Right atrium auricular region (tissue), 2 donors: ENCODE measurements around the gene HMGCS2. TPM values are rescaled to one million over a fixed set of nuclear protein-coding genes. Genes with fewer than 3 reads are reported as not detected.

Source experiments
- DNase-seq: peaks from one replicate; pipeline ENCODE4 v3.0.0-alpha.2; 2019; ENCODE audit warnings: low spot score
- H3K27ac ChIP-seq, 2 donors: fragments of 200-600 bp; sonication (generic); 1 replicate in 1 of 2; 2 replicates in 1 of 2; pipeline ENCODE4 v1.5.1; 2016 to 2019
- H3K27me3 ChIP-seq, 2 donors: fragments of 200-600 bp; sonication (generic); one replicate each; pipeline versions ENCODE4 v1.5.1 to v1.6.0; 2017 to 2019
- H3K36me3 ChIP-seq: fragments of 200-600 bp; sonication (generic); one replicate; pipeline ENCODE4 v1.5.1; 2016
- H3K4me1 ChIP-seq, 2 donors: fragments of 200-600 bp; sonication (generic); one replicate each; pipeline versions ENCODE4 v1.5.1 to v1.6.0; 2017 to 2019
- H3K4me3 ChIP-seq, 2 donors: fragments of 200-600 bp; sonication (generic); 1 replicate in 1 of 2; 2 replicates in 1 of 2; pipeline ENCODE4 v1.5.1; 2017 to 2019; ENCODE audit warnings: mild to moderate bottlenecking in 1 of 2, moderate library complexity in 1 of 2
- H3K9me3 ChIP-seq, 2 donors: fragments of 200-600 bp; sonication (generic); one replicate each; pipeline ENCODE4 v1.5.1; 2019
- total RNA-seq, 2 donors: library from RNA; depleted of rRNA; stranded (reverse); fragments of >200 nt; gene quantifications; one replicate each; pipeline ENCODE4 v1.1.0, GENCODE V29; 2016
- TF ChIP-seq, protein P1 (sequence below), 2 donors: fragments of 200-600 bp; sonication (generic); IDR thresholded peaks; one replicate each; pipeline ENCODE4 v1.5.1; 2019; ENCODE audit warnings: antibody characterized with exemption in 2 of 2

The HMGCS2 gene
- total RNA-seq, 2 donors from 2014 or later: 12.4 to 43.8 TPM

DNA sequence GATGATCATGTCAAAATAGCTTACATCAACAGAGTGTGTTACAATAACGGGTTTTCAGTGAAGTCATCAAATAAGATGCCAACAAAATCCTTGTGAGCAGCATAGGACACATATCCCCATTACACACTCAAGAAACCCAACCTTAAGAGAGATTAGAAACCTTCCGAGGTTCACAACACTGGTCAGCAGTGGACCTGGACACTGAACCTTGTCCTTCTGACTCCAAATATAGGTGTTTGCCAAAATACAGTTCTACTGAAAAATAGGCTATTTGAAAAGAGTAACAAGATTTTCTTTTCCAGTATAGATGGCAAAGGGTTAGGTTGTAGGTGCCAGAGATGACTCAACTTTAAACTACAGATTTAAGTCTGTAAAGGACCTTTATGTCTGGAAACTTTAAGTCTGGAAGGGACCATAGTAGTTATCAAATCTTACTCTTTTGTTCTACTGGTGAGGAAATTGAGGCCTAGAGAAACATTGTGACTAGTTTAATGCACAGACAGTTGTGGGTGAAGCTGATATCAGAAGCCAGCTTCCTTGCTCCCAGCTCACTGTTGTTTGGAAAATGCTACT, 43.4 kb upstream of the HMGCS2 start:
- TF ChIP-seq, protein P1, sequence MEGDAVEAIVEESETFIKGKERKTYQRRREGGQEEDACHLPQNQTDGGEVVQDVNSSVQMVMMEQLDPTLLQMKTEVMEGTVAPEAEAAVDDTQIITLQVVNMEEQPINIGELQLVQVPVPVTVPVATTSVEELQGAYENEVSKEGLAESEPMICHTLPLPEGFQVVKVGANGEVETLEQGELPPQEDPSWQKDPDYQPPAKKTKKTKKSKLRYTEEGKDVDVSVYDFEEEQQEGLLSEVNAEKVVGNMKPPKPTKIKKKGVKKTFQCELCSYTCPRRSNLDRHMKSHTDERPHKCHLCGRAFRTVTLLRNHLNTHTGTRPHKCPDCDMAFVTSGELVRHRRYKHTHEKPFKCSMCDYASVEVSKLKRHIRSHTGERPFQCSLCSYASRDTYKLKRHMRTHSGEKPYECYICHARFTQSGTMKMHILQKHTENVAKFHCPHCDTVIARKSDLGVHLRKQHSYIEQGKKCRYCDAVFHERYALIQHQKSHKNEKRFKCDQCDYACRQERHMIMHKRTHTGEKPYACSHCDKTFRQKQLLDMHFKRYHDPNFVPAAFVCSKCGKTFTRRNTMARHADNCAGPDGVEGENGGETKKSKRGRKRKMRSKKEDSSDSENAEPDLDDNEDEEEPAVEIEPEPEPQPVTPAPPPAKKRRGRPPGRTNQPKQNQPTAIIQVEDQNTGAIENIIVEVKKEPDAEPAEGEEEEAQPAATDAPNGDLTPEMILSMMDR (IDR thresholded peaks at IDR 0.05): no peak
- Histone ChIP-seq H3K27ac (no peak overlapping the region), H3K36me3 (no peaks in the 10 kb centered on the region), H3K4me3 (no peak overlapping the region), H3K4me1 (no peaks in the 10 kb centered on the region), H3K9me3 (no peaks in the 10 kb centered on the region), H3K27me3 (no peaks in the 10 kb centered on the region)
- no peak for DNase-seq

DNA sequence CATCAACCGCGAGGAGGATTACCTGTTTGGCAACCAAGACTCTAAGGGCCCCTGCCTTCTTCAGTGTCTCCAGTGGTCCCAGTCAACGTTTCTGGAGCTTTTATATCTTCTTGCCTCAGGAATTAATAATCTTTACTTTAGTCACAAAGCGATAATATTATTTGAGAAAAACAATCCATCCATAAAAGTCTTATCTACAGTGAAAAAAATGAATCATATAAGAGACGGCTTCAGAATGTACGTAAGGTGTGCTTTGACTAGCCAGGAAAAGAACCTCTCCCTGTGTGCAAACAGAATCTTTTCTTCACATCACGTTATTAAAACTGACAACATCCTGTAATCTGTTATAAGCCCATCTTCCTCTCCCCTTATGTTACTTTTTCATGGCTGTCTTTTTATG, 42.7 kb upstream of the HMGCS2 start, which contains the start of gene REG4:
Gene REG4 (minus strand): TSS at position 74 of the 400 bp plus-strand sequence. CDS start 2,691 bp downstream, outside the sequence.
- Histone ChIP-seq H3K27me3 (no peaks in the 10 kb centered on the region), H3K4me1 (no peaks in the 10 kb centered on the region), H3K27ac (no peak within 1 kb of the TSS), H3K4me3 (no peak within 1 kb of the TSS), H3K9me3 (no peaks in the 10 kb centered on the region), H3K36me3 (no peaks in the 10 kb centered on the region)
- TF ChIP-seq, protein P1 (IDR thresholded peaks at IDR 0.05): no peak
- DNase-seq: no peak

DNA sequence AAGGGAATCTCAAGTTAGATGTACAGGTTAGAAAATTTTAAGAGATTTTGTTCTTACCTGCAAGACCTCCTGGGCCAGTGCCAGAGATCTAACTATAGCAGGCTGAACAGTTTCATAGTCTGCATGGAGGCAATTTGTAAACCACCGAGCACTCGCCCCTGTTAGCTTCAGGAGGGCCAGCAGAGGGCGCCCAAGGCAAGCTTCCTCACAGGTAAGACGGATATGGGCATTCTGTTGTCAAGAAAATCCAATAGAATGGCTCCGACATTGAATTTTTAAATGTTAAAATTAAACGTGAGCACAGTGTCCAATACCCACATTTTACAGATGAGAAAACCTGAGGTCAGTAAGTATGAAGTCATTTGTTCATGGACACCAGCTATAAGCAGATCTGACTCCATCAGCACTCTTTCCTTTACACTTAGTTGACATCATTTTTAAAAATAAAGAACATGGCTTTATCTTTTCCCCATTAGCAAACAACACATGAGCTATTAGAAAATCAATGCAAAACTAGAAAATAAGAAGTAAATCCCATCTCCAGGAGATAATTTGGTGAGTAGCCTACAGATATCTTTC, 40.4 kb upstream of the HMGCS2 start:
- no peak overlapping the region for H3K27ac ChIP-seq

DNA sequence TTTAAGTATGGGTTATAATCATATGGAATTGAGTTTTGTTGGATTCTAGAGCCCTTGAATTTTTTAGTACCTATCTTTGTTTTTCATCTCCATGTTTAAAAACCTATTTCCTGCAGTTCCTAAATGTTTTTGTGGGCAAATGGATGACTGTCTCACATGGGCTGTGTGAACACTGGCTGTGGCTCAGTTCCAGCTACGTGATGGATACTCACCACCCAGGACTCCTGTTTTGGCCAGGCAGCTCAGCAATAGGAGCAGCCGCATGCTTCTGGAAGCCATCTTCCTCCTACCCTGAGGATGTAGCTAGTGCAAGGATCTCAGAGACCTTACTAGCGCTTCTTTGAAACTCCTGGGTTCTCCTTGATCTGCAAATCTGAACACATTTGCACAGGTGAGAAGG, 39.8 kb upstream of the HMGCS2 start:
- TF ChIP-seq, protein P1 (IDR thresholded peaks at IDR 0.05): no peak
- no peaks in the 10 kb centered on the region for H3K36me3 ChIP-seq
- H3K9me3 ChIP-seq: no peaks in the 10 kb centered on the region
- no peaks in the 10 kb centered on the region for H3K4me1 ChIP-seq
- no peak for DNase-seq
- no peak overlapping the region for H3K27ac ChIP-seq
- H3K27me3 ChIP-seq: no peaks in the 10 kb centered on the region
- no peak overlapping the region for H3K4me3 ChIP-seq

More for the DNA sequence above, 40.4 kb upstream of the HMGCS2 start:
- Histone ChIP-seq H3K27me3 (no peaks in the 10 kb centered on the region), H3K36me3 (no peaks in the 10 kb centered on the region), H3K4me3 (no peak overlapping the region), H3K4me1 (no peaks in the 10 kb centered on the region), H3K9me3 (no peaks in the 10 kb centered on the region)
- TF ChIP-seq, protein P1 (IDR thresholded peaks at IDR 0.05): peak; percentile 84 to 89
- DNase-seq: peak; percentile 74

DNA sequence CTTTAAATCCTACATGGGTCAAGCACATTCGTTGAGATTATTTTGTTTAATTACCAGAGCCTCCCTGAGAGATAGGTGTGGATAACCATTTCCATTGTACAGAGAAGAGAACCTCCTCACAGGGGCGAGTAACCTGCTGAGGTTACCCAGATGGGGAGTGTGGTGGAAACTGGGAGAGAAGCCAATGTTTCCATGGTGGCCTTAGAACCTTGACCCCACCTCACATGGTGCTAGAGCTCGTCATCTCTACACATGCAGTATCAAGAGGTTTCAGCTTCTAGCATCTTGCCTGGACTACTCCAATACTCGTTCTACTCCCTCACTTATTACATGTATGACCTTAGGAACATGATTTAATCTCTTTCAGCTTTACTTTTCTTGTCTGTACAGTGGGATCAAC, 37.8 kb upstream of the HMGCS2 start:
- no peak for DNase-seq
- TF ChIP-seq, protein P1 (IDR thresholded peaks at IDR 0.05): no peak
- H3K36me3 ChIP-seq: no peaks in the 10 kb centered on the region
- no peak overlapping the region for H3K4me3 ChIP-seq
- H3K9me3 ChIP-seq: no peaks in the 10 kb centered on the region
- no peaks in the 10 kb centered on the region for H3K27me3 ChIP-seq
- no peak overlapping the region for H3K27ac ChIP-seq
- H3K4me1 ChIP-seq: no peaks in the 10 kb centered on the region

DNA sequence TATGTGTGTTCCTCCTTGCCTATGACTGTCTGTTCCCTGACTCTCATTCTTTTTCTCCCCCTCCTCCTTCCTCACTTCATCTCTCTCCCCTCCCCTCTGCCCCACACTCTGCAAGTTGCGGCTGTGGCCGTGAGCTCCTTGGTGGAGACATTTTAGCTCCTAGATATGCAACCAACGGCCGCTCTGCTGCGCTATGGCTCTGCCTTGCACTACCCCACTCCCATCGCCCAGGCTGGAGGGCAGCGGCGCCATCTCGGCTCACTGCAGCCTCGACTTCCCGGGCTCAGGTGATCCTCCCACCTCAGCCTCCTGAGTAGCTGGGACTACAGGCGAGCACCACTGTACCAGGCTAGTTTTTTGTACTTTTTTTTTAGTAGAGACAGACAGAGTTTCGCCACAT, 37.0 kb upstream of the HMGCS2 start:
- no peak for DNase-seq
- H3K9me3 ChIP-seq: no peaks in the 10 kb centered on the region

More for the DNA sequence above, 37.0 kb upstream of the HMGCS2 start:
- no peak overlapping the region for H3K27ac ChIP-seq
- no peak overlapping the region for H3K4me3 ChIP-seq
- H3K27me3 ChIP-seq: no peaks in the 10 kb centered on the region
- H3K36me3 ChIP-seq: no peaks in the 10 kb centered on the region
- H3K4me1 ChIP-seq: no peaks in the 10 kb centered on the region
- TF ChIP-seq, protein P1 (IDR thresholded peaks at IDR 0.05): no peak
